ENCODE measurements around the gene FBXL16. TPM values are rescaled to one million over a fixed set of nuclear protein-coding genes. Genes with fewer than 3 reads are reported as not detected.

The FBXL16 gene
- total and polyA plus RNA-seq, 2 experiments from 2014 or later = 8.9 to 12.6 TPM

DNA sequence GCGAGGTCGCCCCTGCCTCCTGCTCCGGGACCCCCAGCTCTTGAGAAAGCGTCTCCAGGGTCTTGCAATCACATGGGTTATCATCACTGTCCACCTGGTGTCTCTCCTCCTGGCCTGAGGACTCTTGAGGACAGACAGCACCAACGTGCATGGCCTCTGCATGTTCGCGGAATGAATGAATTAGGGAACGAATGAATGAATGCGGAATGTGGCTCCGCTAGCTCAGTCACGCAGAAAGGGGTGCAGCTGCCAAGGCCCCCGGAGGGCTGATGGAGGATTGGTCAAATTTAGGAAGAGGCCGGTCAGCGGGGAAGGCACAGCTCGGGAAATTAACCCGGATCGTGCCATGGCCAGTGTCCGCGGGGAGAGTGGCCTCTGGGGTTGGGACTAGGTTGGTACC, 3.3 kb downstream of the FBXL16 start:
- H3K27me3 ChIP-seq (ENCODE audit: insufficient read depth) = peaks cover 92% of the 10 kb centered on the region
- H3K27ac Mint-ChIP-seq = no peak overlapping the region
- H3K4me3 ChIP-seq = no peak overlapping the region
- no peaks in the 10 kb centered on the region for H3K9me2 ChIP-seq (ENCODE audit: insufficient read depth)
- no peaks in the 10 kb centered on the region for H3K36me3 ChIP-seq (ENCODE audit: insufficient read depth)
- no peak overlapping the region for H2AFZ ChIP-seq
- no peaks in the 10 kb centered on the region for H3K4me1 ChIP-seq (ENCODE audit: insufficient read depth)
- H3K9me3 Mint-ChIP-seq = no peaks in the 10 kb centered on the region; the same call in 2 of the 3 replicates
- TF ChIP-seq, protein P1, sequence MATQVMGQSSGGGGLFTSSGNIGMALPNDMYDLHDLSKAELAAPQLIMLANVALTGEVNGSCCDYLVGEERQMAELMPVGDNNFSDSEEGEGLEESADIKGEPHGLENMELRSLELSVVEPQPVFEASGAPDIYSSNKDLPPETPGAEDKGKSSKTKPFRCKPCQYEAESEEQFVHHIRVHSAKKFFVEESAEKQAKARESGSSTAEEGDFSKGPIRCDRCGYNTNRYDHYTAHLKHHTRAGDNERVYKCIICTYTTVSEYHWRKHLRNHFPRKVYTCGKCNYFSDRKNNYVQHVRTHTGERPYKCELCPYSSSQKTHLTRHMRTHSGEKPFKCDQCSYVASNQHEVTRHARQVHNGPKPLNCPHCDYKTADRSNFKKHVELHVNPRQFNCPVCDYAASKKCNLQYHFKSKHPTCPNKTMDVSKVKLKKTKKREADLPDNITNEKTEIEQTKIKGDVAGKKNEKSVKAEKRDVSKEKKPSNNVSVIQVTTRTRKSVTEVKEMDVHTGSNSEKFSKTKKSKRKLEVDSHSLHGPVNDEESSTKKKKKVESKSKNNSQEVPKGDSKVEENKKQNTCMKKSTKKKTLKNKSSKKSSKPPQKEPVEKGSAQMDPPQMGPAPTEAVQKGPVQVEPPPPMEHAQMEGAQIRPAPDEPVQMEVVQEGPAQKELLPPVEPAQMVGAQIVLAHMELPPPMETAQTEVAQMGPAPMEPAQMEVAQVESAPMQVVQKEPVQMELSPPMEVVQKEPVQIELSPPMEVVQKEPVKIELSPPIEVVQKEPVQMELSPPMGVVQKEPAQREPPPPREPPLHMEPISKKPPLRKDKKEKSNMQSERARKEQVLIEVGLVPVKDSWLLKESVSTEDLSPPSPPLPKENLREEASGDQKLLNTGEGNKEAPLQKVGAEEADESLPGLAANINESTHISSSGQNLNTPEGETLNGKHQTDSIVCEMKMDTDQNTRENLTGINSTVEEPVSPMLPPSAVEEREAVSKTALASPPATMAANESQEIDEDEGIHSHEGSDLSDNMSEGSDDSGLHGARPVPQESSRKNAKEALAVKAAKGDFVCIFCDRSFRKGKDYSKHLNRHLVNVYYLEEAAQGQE (IDR thresholded peaks at IDR 0.05; ENCODE audit: unreplicated experiment) = no peak
- no peak for TF ChIP-seq EZH2phosphoT487 (IDR thresholded peaks at IDR 0.05; ENCODE audit: unreplicated experiment)
- TF ChIP-seq EZH2 (IDR thresholded peaks at IDR 0.05; ENCODE audit: low read depth, unreplicated experiment) = no peak
- TF ChIP-seq, protein P2, sequence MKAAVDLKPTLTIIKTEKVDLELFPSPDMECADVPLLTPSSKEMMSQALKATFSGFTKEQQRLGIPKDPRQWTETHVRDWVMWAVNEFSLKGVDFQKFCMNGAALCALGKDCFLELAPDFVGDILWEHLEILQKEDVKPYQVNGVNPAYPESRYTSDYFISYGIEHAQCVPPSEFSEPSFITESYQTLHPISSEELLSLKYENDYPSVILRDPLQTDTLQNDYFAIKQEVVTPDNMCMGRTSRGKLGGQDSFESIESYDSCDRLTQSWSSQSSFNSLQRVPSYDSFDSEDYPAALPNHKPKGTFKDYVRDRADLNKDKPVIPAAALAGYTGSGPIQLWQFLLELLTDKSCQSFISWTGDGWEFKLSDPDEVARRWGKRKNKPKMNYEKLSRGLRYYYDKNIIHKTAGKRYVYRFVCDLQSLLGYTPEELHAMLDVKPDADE (IDR thresholded peaks at IDR 0.05) = no peak
- TF ChIP-seq STAT1 (IDR thresholded peaks at IDR 0.05; ENCODE audit: unreplicated experiment) = no peak
- no peak for TF ChIP-seq CREB1 (CRISPR knock-in tag; IDR thresholded peaks at IDR 0.05; ENCODE audit: low read depth)
- TF ChIP-seq, protein P3, sequence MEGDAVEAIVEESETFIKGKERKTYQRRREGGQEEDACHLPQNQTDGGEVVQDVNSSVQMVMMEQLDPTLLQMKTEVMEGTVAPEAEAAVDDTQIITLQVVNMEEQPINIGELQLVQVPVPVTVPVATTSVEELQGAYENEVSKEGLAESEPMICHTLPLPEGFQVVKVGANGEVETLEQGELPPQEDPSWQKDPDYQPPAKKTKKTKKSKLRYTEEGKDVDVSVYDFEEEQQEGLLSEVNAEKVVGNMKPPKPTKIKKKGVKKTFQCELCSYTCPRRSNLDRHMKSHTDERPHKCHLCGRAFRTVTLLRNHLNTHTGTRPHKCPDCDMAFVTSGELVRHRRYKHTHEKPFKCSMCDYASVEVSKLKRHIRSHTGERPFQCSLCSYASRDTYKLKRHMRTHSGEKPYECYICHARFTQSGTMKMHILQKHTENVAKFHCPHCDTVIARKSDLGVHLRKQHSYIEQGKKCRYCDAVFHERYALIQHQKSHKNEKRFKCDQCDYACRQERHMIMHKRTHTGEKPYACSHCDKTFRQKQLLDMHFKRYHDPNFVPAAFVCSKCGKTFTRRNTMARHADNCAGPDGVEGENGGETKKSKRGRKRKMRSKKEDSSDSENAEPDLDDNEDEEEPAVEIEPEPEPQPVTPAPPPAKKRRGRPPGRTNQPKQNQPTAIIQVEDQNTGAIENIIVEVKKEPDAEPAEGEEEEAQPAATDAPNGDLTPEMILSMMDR (conservative IDR thresholded peaks at IDR 0.05; ENCODE audit: low read depth in 2 of 2) = no peak
- TF ChIP-seq ZNF331 (CRISPR knock-in tag; IDR thresholded peaks at IDR 0.05; ENCODE audit: low read depth) = no peak
- no peak overlapping the region for H3K4me2 ChIP-seq
- ATAC-seq (no peak), DNase-seq (ENCODE audit: low spot score) (no peak)
- no peaks in the 10 kb centered on the region for H3K36me3 Mint-ChIP-seq (ENCODE audit: low read depth)
- no peak overlapping the region; the same call in 2 of the 3 replicates for H3K4me3 Mint-ChIP-seq
- peaks cover 78% of the 10 kb centered on the region for H3K27me3 Mint-ChIP-seq (ENCODE audit: insufficient read depth, low read depth, poor library complexity)
- 0 out of 2 replicates have a peak, but pooled peaks cover 6% of the 10 kb centered on the region for H3F3A ChIP-seq (replicated peaks; ENCODE audit: low read depth)
- H4K20me1 ChIP-seq (replicated peaks; ENCODE audit: insufficient read depth) = no peaks in the 10 kb centered on the region; the same call in 1 of the 2 replicates
- H3K27ac ChIP-seq (ENCODE audit: low read depth) = no peak overlapping the region
- H3K4me1 Mint-ChIP-seq = no peaks in the 10 kb centered on the region
- H3K79me2 ChIP-seq (replicated peaks; ENCODE audit: insufficient read depth) = no peaks in the 10 kb centered on the region

Measured in GM23338 (cell line).